GM21526 (cell line): Measurements from ENCODE around the gene ST8SIA4.

ENCODE experiments used
- ATAC-seq: cut with Tn5 transposase; IDR thresholded peaks from one replicate; pipeline ENCODE4 v1.9.1; 2021; ENCODE audit warnings: moderate library complexity; ENCODE audit not compliant: unreplicated experiment, low FRiP score

Gene ST8SIA4

DNA sequence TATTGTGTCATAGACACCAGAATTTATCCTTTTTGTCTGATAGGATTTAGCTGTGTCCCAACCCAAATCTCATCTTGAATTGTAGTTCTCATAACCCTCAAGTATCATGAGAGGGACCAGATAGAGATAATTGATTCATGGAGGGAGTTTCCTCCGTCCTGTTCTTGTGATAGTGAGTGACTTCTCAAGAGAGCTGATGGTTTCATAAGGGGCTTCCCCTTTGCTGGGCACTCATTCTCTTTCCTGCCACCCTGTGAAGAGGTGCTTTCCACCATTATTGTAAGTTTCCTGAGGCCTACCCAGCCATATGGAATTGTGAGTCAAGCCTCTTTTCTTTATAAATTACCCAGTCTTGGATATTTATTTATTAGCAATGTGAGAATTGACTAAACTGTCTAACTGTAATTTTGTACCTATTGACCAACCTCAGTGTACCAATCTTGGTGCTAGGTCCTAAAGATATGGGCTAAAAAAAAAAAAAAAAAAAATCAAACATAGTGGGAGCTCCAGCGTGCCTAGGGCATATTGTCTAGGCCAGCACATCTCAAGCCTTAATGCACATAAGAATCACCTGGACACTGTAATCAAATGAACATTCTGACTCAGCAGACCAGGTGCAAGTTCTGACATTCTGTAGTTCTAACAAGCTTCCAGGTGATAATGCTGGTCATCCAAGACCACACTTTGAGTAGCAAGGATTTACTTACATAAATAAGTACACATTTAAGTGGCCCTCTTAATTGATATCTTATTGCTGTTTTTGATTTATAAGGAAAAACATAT is 30.5 kb downstream of the ST8SIA4 start:
- ATAC-seq = no peak

DNA sequence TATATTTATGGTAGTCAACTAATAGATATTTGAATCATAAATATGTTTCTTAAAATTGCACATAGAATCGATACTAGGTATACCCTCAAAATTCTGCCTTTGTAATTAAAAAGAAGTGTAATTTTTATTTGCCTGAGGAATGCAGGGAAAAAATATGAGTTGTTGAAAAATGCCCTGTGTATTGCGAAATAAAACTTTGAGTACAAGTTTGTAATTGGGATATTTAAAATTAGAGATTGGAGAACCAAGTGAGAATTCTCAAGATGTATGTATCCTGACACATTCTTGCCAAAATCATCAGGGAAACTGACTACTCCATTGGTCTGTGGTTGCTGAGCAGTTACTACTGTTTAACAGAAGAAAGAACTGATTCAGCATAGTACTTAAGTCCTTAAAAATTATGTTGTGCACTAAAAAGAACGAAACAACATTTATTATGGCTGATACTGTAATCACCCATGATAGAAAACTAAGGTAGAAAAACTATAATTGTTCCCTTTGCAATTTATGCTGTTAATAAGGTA is 36.0 kb downstream of the ST8SIA4 start:
- ATAC-seq = no peak

DNA sequence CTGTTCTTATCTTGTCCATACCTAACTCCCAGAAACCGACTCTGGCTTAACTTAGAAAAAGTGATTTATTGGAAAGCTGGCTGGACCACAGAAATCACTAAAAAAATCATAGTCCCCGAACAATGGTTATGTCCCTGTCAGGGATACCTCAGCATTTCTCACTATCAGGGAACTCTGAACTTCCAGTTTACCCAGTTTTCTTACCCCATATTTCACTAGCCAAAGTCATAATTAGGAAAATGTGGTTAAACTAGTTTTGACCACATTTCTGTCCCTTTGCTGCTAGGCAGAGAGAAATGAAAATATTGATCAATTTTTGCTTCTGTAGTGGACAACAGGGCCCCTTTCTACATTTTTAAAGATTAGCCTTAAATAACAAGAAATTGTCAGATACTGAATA is 38.2 kb downstream of the ST8SIA4 start:
- no peak for ATAC-seq

DNA sequence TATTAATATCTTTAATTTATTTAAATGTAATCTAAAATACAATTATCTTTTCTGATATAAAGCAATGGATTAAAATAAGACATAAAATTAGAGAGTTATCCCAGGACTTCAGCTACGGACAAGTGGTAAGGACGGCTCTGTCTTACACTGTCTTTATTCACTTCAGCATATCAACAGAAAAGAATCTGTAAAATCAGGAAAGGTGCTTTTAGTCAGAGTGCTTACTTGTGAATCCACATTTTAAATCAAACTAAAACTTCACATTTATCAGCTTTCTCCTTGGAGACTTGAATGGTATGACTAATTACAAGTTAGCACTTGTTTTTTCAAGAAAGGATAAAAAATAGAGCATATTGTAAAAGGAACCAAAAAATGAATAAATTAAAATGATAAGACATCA is 39.3 kb downstream of the ST8SIA4 start:
- no peak for ATAC-seq

DNA sequence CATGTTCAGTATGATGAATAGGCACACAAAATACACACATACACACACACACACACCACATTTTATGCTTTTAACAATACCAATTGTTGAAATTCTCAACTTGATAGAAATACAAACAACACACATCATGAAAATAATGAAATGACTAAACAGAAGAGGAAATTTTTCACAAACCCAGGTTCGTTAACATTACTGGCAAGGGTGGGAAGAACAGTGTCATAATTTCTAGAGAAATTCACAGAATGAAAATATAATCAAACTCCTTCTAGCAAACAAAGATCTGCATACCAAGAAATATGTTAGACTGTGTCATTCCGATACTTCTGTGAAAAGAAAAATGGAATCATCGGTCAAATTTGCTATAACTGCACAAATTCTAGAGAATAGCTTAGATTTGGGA is 41.9 kb downstream of the ST8SIA4 start:
- ATAC-seq = no peak

DNA sequence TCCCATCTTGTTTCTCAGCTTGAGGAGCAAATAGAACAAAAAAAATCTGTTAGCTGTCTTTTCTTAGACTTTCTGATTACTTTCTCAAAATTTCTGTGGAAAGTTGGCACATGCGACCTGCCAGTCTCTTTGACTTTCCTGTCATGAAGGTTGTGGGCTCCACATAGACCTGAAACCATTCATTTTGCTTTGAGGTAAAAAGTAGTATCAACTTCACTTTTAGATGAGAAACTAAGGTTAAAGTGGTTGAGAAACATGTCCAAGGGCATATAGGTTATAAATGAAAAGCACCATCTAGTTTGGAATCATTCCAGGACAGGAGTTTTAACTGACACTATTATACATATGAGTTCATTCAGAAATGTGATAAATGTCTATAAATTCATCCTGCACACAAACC is 42.7 kb downstream of the ST8SIA4 start:
- no peak for ATAC-seq

DNA sequence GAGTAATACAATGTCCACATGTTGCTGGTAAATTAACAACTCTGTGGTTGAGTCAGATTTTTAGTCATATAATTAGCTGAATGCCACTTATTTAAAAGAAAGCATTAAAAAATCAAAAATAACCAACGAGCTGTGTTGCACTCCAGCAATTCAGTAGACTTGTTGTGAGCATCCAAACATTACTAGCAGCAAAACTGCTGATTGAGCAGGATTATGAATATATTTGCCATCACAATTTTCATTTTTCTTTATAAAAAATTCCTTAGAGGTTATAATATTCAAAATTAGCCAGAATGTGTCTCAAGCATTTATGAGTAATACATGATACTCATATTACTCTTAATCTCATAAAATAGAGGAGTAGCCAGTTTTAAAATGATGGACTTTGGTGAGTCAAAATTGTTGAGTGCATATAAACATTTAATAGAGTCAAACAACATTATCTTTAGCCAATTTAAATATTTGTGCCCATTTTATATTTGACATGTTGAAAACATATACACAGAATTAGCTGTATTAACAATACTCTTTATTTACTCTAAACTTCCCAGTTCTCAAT is 44.0 kb downstream of the ST8SIA4 start:
- ATAC-seq = no peak

DNA sequence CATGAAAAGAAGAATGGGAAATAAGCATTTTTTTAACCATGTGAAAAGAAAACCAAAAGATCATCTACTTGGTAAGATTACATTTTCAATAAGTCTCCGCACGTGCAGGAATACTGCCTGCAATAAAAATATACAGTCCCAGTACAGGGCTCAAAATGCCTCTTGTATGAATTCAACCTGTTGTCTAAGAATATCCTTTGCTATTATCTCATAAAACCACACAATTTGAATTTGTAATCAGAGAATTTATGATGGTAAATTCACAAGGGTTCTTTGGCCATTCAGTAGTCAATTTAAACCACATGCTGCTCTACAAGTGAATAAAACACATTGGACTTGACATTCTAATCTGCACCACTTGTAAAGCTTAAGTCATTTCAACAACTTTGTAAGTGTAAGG is 46.6 kb downstream of the ST8SIA4 start:
- ATAC-seq = no peak

DNA sequence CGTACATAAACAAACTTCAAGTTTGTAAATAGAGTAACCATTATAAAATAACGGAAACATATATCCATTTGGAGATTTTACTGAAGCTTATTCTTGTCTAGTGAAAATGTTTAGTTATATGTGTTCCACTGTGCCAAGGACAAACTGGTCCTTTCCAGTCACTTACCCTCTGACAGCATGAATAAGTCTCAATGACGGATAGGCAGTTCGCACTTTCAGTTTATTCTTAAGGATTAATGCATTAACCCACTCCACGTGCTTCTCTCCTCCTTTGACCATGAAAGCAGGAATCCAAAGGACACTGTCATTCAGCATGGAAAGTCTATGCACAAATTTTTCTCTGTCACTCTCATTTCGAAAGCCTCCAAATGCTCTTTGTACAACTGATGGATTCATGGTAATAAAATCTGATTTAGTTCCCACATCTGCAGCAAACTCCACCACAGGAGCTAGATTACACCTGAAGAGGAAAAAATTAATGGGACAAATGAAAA is 47.1 kb downstream of the ST8SIA4 start:
- no peak for ATAC-seq

DNA sequence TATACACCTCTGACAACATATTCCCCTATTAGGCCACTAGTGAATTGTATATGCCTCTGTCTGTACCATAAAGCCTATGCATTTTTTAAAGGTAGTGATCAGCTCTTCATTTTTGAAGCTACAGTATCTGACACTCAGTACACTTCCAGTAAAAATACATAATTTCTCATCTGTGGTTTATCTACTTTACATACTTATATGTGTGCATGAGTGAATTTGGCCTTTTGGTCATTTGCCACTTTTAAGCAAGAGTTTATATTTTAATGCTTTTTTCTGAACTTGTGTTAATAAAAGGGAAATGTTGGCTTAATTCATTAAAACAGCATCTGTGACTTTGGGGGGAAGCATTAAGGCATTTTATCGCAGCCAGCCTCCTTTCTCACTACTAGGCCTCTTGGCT is 47.8 kb downstream of the ST8SIA4 start:
- ATAC-seq = no peak

DNA sequence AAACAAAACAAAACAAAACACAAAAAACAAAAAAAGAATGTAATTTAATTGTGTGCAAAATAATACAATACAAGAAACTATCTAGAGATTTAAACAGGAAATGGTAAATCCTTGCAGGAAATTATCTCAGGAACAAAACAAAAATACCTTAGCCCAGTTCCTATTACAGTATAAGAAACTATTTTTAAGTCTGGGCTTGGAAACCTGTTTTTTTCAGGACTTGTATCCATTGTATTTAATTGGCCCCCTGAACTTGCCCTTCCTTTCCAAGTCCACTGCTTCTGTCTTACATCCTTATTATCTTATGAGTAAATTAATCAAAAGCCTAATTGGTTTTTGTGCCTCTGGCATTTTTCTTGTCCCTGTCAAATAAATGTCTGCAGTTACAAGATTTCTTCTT is 48.5 kb downstream of the ST8SIA4 start:
- ATAC-seq = no peak

DNA sequence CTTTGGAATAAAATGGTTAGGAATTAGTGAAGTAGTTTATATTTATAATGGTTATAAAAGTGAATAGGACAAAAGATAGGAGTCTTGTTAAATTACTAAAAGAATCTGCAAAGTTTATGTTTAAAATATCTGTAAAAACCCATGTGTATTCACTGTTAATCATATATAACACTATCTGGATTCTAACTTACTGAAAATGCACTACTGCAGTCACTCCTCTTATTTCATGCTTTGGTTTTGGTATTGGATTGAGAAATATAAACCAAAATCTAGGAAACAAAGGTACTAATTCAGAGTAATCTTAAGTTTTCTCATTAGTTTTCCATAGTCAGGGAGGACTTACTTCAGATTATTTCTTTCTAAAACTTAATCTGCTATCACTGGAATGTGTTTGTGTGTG is 49.5 kb downstream of the ST8SIA4 start:
- no peak for ATAC-seq

DNA sequence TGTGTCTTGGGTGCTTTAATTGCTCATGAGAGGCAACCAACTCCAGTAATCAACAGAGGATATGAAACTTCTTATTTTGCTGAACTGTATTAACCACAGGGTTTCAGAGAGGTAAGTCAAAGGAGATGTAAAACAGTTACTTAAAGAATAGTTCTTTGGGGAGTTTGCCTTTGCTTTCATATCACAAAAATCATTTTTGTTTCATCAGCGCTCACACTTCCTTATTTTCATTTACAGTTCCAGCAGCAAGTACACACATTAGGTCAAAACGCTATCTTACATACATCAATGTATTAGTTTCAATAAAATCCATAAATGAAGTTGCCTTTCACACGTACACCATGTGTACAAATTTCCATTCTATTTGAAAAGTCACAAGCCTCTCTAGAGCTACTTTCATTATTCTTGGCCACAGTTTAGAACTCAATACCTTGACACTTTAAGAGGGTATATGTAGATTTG is 50.1 kb downstream of the ST8SIA4 start:
- peak; percentile 97 for ATAC-seq

DNA sequence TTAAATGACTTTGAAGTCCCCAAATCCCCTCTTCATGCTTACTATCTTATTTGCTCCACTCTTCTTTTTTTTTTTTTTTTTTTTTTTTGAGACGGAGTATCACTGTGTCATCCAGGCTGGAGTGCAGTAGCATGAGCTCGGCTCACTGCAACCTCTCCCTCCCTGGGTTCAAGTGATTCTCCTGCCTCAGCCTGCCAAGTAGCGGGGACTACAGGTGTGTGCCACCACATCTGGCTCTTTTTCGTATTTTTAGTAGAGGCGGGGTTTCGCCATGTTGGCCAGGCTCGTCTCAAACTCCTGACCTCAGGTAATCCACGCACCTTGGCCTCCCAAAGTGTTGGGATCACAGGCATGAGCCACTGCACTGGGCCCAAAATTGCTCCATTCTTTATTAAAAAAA is 51.0 kb downstream of the ST8SIA4 start:
- ATAC-seq = no peak

DNA sequence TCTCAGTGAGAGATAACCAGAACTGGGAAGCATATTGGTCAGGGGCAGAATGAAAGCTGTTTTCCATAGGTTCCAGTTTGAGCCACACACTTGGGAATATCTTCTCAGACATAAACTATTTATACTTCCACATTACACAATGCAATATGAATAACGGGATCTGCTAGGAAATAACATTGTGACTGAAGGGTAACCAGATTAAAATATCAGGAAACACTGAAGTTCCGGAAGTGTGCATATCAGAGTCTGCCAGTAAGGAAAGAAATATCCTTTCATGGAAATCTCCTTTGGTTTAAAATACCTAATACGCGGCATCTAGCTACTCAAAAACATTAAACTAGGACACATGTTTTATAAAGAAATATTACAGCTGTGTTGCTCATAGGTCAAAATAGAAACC is 56.3 kb downstream of the ST8SIA4 start:
- no peak for ATAC-seq

DNA sequence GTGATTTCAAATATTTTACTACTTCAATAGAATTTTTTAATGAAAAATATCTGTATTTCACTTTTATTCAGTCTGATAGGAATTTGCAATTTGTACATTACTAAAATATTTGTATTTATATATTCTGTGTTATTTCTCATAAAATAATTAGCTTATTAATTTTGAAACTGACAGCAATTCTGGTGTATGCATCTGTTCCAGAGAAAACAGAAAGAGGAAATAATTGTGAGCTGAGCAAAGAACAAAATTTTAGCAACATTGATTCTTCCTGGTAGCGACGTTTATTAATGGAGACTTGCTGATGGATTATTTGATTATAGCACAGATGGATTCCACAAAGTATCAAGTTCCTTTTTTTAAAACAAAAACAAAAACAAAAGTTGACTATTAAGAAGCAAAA is 61.0 kb downstream of the ST8SIA4 start:
- no peak for ATAC-seq

DNA sequence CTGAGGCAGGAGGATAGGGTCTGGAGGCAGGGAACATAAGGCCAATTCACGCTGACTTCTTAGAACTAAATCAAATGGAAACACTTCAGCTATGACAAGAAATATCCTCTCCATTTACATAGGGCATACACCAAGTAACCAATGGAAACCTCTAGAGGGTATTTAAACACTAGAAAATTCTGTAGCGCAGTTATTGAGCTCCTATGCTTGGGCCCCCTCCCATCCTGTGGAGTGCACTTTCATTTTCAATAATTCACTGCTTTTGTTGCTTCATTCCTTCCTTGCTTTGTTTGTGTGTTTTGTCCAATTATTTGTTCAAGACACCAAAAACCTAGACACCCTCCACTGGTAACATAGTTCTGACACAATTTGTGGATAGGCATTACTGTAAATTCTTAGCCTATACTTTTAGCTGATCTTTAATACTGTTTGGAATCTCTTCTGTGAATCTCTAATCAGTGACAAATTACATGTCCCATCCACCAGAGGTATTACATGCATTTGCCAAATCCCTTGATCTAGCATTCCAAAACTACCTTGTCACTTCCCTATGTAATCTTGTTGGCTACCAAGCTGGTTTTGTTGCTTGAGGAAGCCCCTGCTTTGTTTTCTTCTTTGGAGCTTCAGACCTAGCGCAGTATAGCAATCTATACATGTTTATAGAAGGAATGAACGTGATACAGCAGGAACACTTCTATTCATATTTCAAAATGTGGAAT is 61.6 kb downstream of the ST8SIA4 start:
- ATAC-seq = no peak

DNA sequence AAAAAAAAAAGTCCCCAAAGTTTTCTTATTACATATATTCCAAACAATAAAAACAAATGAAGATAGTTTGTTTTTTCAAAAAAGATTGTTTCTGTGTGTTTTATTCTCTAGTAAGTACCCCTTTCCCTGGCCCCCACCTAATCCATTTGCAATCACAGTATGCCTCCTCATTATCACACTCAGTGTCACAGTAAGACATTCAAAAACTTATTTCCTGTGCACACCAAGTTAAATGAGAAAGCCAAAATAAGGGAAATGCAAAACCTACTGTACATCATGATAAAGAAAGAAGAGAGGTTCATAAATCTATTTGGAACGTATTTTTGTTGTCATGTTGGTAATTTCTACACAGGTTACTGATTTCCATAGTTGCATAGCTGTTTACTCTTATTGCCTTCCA is 62.3 kb downstream of the ST8SIA4 start:
- no peak for ATAC-seq

DNA sequence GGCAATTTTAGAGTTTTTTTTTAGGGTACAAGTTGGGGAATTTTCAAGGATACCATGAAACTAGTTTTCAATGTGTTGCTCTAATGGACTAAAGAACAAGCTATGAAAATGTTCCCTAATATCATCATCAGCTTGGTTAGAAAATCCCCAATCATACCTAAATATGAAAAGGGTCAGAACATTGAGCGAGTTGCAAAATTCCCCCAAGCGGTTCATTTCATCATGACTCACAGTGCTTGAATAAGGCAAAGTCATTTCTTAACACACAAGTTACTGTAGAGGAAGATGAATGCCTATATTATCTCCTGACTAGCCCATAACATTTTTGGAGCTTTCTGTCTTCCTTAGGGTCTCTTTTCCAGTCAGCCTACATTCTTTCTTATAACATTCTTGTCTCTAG is 62.7 kb downstream of the ST8SIA4 start:
- ATAC-seq = peak; percentile 77

DNA sequence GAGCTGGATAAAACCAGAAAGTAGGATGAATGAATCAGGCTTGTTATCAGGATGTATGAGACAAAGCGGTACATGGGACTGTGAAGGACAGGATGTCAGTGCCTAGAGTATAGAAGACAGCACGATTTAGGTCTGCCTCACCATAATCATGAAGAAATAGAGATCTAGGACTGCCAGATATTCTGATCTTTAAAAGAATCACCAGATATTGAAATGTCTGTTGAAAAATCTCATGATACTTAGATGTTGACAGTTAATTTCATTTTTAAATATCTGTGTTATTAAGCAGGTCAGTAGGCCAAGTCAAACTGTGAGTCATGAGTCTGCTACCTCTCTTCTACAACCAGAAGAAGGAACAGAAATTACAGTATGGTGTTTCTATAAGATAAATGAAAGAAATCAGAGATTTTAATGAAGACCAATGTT is 65.0 kb downstream of the ST8SIA4 start:
- ATAC-seq = no peak

DNA sequence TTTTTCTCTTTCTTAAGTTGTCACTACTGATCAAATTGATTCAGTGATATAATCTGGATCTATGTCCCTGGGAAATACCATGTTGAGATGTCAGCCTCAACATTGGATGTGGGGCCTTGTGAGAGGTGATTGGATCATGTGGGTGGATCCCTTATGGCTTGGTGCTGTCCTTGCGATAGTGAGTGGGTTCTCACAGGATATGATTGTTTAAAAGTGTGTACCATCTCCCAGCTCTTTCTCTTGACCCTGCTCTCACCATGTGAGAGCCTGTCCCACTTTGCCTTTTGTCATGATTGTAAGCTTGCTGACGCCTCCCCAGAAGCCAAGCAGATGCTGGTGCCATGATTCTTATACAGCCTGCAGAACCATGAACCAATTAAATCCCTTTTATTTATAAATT is 68.6 kb downstream of the ST8SIA4 start:
- ATAC-seq = no peak
